Right lobe of liver (tissue), 6 donors: ENCODE data around the gene DNAAF9. TPM values are rescaled to one million over a fixed set of nuclear protein-coding genes. Genes with fewer than 3 reads are reported as not detected.

Source experiments
- ATAC-seq, 4 donors: fragments of 200-7000 bp; cut with Tn5 transposase; one replicate each; pipeline ENCODE4 v1.9.1; 2020; ENCODE audit warnings: mild to moderate bottlenecking in 4 of 4, moderate library complexity in 4 of 4
- DNase-seq, 3 donors: peaks; one replicate each; pipeline ENCODE4 v3.0.0-alpha.2; 2020
- H3K27ac ChIP-seq, 3 donors: fragments of 200-600 bp; one replicate each; pipeline ENCODE4 v1.8.0; 2022
- H3K27me3 ChIP-seq, 2 donors: fragments of 200-600 bp; one replicate each; pipeline ENCODE4 v1.8.0; 2022
- H3K36me3 ChIP-seq, 4 donors: fragments of 200-600 bp; sonication (generic) in 1 of 4; one replicate each; pipeline versions ENCODE4 v1.5.1 to v1.8.0; 2017 to 2022; ENCODE audit warnings: control low read depth in 1 of 4
- H3K4me1 ChIP-seq, 4 donors: fragments of 200-600 bp; sonication (generic) in 1 of 4; one replicate each; pipeline versions ENCODE4 v1.5.1 to v1.8.0; 2017 to 2022; ENCODE audit warnings: control low read depth in 1 of 4
- H3K4me3 ChIP-seq, 3 donors: fragments of 200-600 bp; one replicate each; pipeline ENCODE4 v1.8.0; 2022
- H3K9me3 ChIP-seq, 4 donors: fragments of 200-600 bp; sonication (generic) in 1 of 4; one replicate each; pipeline versions ENCODE4 v1.5.1 to v1.8.0; 2017 to 2022; ENCODE audit warnings: control low read depth in 1 of 4
- CTCF ChIP-seq, 4 donors: fragments of 200-600 bp in 3 of 4; fragments of 450-650 bp in 1 of 4; IDR thresholded peaks; one replicate each; pipeline versions ENCODE4 v1.5.1 to v1.8.0; 2016 to 2022; ENCODE audit warnings: antibody characterized with exemption in 4 of 4, mild to moderate bottlenecking in 2 of 4
- POLR2A ChIP-seq: fragments of 450-650 bp; IDR thresholded peaks from one replicate; pipeline ENCODE4 v1.6.1; 2017; ENCODE audit warnings: antibody characterized with exemption, mild to moderate bottlenecking
- WGBS: methylation state at CpG from one replicate; pipeline ENCODE4 v1.1.6; 2018; ENCODE audit warnings: low coverage, low lambda C conversion rate; ENCODE audit not compliant: insufficient coverage; ENCODE audit errors: missing lambda C conversion rate; 5-methylcytosine and 5-hydroxymethylcytosine counted together
- intact Hi-C, 2 donors: fragments of 100-400 bp; cut with DNase I; formaldehyde crosslinking; loops; one replicate each; pipeline versions ENCODE4 v1.11.2 to v1.14.1; 2022
- total RNA-seq, 6 experiments: library from RNA; depleted of rRNA in 2 of 6; stranded (reverse); fragments of >200 nt in 2 of 6; fragmentation: NEBNext Ultra II Directional in 3 of 6; extraction: Animal tissue kit (Norgen Biotek cat#: 25700) in 3 of 6; gene quantifications; one replicate each; pipeline versions ENCODE4 v1.1.0 to v1.2.4, GENCODE V29; 2016 to 2023
- donor health status: DM: no; HTN: yes; CAD: no.
- donor health status: DM: no; HTN: no; CAD: no.
- donor health status: DM: no; HTN: no; CAD: no.
- donor health status: DM: no; HTN: yes; CAD: no.
- donor health status: DM: no; HTN: yes; CAD: no.

Gene DNAAF9
- total RNA-seq, 6 experiments from 2014 or later = 2.5 to 4.9 (median 4.2) TPM

GRCh38 chr20:3410464-3410863 lies 3.0 kb upstream of the DNAAF9 start:
- peaks cover 0 to 17% (median 2%) of the 10 kb centered on the region in 4 donors for H3K4me1 ChIP-seq
- no peak for TF ChIP-seq CTCF (IDR thresholded peaks at IDR 0.05)
- TF ChIP-seq POLR2A = no peak
- H3K36me3 ChIP-seq = no peaks in the 10 kb centered on the region
- DNase-seq (no peak), ATAC-seq (no peak)
- 82% methylated on average over 2 of the region's 2 CpGs for whole genome bisulfite sequencing
- no peaks in the 10 kb centered on the region for H3K9me3 ChIP-seq
- H3K27me3 ChIP-seq = no peaks in the 10 kb centered on the region
- intact Hi-C loops = no loop called here
- no peak overlapping the region for H3K4me3 ChIP-seq
- no peak overlapping the region for H3K27ac ChIP-seq

DNA sequence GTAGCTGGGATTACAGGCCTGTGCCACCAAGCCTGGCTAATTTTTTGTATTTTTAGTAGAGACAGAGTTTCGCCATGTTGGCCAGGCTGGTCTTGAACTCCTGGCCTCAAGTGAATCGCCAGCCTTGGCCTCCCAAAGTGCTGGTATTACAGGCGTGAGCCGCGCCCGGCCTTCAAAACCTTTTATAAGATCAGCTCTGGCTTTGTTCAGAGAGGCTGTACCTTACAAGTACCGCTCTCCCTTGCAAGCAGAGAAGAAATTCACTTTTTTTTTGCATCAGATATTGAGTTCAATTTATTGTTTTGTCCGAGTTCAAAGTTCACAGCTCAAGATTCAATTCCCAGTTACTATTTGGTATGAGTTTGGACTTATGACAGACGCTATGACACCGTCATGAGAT lies 1.9 kb upstream of the DNAAF9 start:
- 94% methylated on average over 10 of the region's 10 CpGs for WGBS
- DNase-seq (no peak), ATAC-seq (no peak)
- Histone ChIP-seq H3K4me1 (peaks cover 0 to 23% (median 2%) of the 10 kb centered on the region in 4 donors), H3K27ac (peak overlapping the region in 2 of 3 donors; percentile 53 to 62), H3K4me3 (no peak overlapping the region), H3K27me3 (no peaks in the 10 kb centered on the region), H3K36me3 (no peaks in the 10 kb centered on the region), H3K9me3 (no peaks in the 10 kb centered on the region)
- TF ChIP-seq CTCF (IDR thresholded peaks at IDR 0.05) (no peak), POLR2A (no peak)
- intact Hi-C loops = no loop called here

- intact Hi-C loops = no loop called here
- H3K36me3 ChIP-seq = no peaks in the 10 kb centered on the region
- peak overlapping the region; percentile 58 to 73 (median 62) for H3K27ac ChIP-seq
- H3K4me3 ChIP-seq = peak overlapping the region; percentile 72 to 77 (median 75)
- no peaks in the 10 kb centered on the region for H3K9me3 ChIP-seq
- peak; percentile 85 to 86 (median 86) for DNase-seq
- no peaks in the 10 kb centered on the region for H3K27me3 ChIP-seq
- peak; percentile 65 for TF ChIP-seq POLR2A
- no peak for TF ChIP-seq CTCF (IDR thresholded peaks at IDR 0.05)
- 2% methylated on average over 30 of the region's 59 CpGs for WGBS
- peak; percentile 81 to 88 (median 84) for ATAC-seq
- peaks cover 0 to 17% (median 2%) of the 10 kb centered on the region in 4 donors for H3K4me1 ChIP-seq
These were observed 535 bp upstream of the DNAAF9 start for GRCh38 chr20:3407771-3408637.

- Histone ChIP-seq H3K27me3 (no peaks in the 10 kb centered on the region), H3K4me1 (peaks cover 0 to 17% (median 2%) of the 10 kb centered on the region in 4 donors), H3K36me3 (no peaks in the 10 kb centered on the region), H3K4me3 (peak overlapping the region; percentile 72 to 77 (median 75)), H3K9me3 (no peaks in the 10 kb centered on the region), H3K27ac (peak overlapping the region; percentile 2 to 73 (median 62))
- ATAC-seq = no peak
- WGBS = 41% methylated on average over 27 of the region's 27 CpGs
- intact Hi-C loops = no loop called here
- no peak for DNase-seq
- TF ChIP-seq POLR2A (no peak), CTCF (IDR thresholded peaks at IDR 0.05) (no peak)
These were observed 909 bp downstream of the DNAAF9 start for GRCh38 chr20:3406481-3407039.
